NCI-H526 treated with DMSO at 0.1 percent for 48 hours (cell line): Measurements from ENCODE around the gene RDH5.

Experiments used
- DNase-seq: peaks from one replicate; lab custom pipeline; 2025; lab: John Stamatoyannopoulos, UW

The RDH5 gene, protein sequence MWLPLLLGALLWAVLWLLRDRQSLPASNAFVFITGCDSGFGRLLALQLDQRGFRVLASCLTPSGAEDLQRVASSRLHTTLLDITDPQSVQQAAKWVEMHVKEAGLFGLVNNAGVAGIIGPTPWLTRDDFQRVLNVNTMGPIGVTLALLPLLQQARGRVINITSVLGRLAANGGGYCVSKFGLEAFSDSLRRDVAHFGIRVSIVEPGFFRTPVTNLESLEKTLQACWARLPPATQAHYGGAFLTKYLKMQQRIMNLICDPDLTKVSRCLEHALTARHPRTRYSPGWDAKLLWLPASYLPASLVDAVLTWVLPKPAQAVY

DNA sequence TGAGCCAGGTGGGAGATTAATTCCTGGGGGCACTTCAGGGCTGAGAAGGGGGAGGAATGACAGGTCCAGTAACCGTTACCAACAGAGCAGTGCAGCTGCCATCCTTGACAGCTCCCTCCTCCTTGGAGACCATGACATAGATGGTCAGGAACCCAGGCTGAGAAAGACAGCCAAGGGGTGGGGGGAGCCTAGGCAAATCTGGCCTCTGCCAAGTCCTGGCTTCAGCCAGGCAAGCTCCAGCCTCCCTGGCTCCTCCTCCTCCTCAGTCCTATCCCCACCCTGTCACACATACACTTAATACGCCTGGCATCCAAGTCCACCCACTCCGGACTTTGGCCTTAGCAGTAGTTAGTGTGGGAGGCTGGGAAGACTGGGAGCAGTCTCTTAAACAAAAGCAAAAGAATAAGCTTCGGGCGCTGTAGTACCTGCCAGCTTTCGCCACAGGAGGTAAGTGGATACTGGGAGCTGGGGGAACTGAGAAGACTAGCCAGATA, at the start of gene RDH5:
TSS of gene RDH5 (plus strand) at position 323 of the 494 bp plus-strand sequence. CDS start 792 bp downstream, outside the sequence.
- no peak for DNase-seq

DNA sequence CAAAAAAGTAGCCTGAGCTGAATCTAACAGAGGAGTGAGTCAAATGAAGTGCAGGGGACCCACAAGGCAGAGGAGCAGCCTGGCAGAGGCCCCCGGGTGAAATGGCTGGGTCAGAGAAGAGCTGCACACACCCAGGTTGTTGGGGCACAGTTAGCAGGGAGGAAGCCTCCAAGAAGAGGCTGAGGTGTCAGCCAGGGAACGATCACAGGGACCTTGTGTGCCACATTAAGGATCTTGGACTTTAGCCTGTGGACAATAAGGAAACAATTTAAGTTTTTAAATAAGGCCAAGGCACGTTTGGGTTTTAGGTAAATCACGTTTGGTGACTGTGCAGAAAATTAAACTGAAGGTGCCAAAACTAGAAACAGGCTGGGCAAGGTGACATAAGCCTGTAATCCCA, 48.4 kb upstream of the RDH5 start:
- no peak for DNase-seq

DNA sequence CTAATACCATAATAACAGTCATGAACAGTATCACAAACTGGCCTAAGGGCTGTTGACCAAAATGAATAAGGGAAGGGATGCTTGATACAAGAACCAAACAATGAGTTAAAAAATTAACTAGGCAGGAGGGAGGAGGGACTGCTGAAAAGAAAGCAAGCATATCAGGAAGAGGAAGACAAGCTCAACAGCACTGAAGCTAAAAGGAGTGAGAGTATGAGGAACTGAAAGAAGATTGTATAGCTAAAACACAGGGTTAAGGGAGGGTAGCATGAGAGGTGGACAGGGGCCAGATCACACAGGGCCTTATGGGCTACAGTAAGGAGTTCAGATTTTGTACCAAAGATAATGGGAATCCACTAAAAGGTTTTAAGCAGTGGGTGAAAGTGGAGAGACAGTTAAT, 46.6 kb upstream of the RDH5 start:
- DNase-seq = no peak

DNA sequence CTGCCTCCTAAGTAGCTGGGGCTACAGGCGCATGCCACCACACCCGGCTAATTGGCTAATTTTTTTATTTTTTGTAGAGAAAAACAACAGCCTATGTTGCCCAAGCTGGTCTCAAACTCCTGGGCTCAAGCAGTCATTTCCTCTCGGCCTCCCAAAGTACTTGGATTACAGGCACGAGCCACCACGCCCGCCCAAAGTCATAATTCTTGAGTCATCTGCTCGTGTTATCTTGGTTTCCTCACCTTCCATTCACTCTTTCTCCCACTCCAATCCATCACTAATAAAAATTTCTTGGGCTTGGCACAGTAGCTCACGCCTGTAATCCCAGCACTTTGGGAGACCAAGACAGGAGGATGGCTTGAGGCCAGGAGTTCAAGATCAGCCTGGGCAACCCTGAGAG, 44.5 kb upstream of the RDH5 start:
- no peak for DNase-seq

DNA sequence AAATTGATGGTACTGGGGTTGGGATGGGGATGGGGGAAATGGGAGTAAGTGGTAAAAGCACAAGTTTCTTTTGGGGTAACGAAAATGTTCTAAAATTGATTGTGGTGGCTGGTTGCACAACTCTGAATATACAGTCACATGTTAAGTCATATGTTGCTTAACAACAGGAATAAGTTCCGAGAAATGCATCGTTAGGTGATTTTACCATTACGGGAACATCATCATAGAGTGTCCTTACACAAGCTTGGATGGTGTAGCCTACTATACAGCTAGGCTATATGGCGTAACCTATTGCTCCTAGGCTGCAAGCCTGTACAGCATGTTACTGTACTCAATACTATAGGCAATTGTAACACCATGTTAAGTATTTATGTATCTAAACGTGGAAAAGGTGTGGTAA, 43.5 kb upstream of the RDH5 start:
- no peak for DNase-seq

DNA sequence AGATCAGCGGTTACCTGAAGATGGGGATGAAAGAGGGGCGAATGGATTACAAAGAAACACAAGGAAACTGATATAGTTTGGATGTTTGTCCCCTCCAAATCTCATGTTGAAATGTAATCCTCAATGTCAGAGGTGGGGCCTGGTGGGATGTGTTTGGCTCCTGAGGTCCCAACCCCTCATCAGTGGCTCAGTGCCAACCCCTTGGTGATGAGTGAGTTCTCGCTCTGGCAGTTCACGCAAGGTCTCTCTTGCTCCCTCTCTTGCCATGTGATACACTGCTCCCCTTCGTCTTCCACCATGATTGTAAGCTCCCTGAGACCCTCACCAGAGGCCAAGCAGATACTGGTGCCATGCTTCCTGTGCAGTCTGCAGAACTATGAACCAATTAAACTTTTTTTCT, 40.5 kb upstream of the RDH5 start:
- no peak for DNase-seq

DNA sequence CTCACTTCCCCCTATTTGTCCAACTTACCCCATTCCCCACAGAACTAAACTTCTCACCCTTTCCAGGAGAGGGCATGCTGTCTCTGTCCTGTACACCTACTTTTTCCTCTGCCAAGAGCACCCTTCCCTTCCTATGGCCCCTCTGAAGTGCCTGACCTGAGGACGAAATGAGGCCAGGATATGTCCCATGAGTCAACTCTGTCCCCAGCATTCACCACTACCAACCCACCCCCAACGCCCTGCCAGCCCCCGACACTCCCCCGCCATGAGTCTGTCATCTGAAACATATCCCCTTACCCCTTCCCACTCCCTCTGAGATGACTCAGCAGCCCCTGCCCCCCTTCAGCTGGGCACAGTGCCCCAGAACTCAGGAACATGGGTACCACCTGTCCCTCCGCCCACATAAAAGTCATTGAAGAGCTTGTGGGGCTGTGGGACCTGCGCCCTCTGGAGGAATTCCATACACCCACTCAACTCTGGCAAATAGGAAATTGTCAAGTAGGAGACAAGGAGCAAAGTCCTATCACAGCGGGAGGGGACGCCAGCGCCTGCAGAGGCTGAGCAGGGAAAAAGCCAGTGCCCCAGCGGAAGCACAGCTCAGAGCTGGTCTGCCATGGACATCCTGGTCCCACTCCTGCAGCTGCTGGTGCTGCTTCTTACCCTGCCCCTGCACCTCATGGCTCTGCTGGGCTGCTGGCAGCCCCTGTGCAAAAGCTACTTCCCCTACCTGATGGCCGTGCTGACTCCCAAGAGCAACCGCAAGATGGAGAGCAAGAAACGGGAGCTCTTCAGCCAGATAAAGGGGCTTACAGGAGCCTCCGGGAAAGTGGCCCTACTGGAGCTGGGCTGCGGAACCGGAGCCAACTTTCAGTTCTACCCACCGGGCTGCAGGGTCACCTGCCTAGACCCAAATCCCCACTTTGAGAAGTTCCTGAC, 38.8 kb upstream of the RDH5 start:
- DNase-seq = peak; percentile 39

DNA sequence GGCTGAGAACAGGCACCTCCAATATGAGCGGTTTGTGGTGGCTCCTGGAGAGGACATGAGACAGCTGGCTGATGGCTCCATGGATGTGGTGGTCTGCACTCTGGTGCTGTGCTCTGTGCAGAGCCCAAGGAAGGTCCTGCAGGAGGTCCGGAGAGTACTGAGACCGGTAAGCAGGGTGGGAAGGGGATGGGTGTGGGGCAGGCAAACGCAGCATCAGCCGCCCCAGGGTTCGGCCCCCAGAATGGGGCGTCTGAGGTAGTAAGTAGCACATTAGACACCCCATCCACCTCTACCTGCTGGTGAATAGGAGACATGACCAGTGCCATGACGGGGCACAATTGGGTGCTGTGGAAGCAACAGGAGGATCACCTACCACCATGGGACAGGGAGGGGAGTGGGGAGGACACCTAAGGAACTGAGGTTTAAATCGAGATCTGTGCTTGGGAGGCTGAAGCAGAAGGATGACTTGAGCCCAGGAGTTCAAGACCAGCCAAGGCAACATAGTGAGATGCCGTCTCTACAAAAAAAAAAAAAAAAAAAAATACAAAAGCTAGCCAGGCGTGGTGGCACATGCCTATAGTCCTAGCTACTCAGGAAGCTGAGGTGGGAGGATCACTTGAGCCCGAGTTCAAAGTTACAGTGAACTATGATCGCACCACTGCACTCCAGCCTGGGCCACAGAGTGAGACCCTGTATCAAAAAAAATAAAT, 38.0 kb upstream of the RDH5 start:
- no peak for DNase-seq

GRCh38 chr12:55683676-55684075, 36.5 kb upstream of the RDH5 start:
- no peak for DNase-seq

DNA sequence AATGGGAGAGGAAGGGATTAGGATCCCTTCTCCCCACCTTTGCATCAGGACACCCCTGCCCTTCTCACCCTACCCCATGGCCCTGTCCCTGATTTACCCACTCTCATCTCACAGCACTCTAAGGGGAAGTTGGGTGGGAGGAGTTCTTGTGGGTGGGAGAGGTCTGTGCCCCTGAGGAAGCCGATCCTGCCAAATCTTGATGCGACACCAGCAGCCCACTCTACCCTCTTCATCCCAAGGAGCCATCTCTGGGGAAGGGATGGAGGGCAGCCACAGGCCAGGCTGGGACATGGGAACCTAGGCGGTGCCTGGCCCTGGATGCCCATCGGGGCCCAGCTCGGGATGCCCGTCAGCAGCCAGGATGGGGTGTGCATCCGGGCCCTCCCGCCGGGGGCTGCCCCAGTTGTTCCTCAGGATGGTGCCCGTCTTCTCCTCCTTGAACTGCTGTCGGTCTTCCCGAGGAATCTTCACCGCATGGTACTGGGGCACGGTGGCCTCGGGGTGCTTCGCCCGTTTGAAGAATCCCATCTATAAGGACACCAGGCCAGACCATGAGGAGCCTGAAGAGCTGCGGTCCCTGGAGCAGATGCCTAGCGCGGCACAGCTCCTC, 35.3 kb upstream of the RDH5 start:
- DNase-seq = no peak

DNA sequence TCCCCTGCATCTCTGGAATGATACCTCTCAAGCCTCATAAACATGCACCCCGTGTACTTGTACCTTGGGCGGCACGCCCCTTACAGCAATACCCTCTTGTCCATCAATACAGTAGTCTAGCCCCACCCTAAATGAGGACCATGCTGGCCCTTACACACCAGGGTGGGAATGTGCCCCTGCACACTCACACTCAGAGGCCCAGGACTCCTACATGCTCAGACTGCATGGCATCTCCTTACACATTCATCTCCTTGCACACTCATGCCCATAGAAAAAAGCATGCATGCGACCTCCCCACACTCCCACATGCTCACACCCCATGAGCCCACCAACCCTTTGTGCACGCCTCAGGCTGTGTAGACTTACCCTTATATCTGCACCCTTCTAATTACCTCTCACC, 34.5 kb upstream of the RDH5 start:
- no peak for DNase-seq

DNA sequence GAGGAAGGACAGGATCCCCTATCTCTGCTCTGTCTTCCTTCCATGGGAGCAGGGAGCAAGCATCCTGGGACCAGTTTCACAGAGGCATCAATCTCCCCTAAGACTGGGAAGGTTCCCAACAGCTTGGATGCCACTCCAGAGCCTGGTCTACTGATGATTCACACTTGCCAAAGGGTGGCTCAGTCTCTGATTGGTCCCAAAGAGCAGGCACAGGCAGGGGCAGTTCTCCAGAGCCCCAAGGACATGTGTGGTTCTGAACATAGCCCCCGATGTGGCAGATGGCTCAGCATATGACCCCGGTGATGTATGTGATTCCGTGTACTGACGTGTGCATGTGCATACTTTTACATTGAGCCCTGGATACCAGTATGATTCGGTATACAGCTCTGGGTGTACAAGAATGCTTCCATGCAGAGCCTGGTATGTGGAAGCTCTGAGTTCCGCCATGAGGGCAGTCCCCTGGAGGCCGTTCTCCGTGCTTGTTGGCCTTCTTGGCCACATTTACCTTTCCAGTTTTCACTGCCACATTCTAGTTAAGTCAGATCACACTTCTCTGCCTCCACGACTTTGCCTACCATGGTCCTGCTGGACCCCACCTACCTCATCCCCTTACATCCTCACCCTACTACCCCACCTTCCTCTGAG, 33.7 kb upstream of the RDH5 start:
- no peak for DNase-seq

DNA sequence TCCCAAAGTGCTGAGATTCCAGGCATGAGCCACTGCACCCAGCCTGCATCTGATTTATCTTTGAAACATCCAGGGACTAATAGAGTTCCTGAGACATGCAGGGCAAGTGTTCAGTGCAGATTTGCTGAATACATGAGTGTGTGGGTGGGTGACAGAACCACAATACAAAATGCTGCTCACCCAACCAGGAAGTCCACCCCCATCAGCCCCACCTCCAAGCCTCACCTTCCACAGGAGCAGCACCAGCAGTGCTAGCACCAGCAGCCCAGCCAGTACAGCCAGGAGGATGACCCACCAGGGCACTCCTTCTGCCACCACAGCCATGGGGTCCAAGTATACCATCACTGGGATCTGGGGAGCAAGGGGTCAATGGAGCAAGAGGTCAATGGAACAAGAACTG, 32.4 kb upstream of the RDH5 start:
- no peak for DNase-seq

DNA sequence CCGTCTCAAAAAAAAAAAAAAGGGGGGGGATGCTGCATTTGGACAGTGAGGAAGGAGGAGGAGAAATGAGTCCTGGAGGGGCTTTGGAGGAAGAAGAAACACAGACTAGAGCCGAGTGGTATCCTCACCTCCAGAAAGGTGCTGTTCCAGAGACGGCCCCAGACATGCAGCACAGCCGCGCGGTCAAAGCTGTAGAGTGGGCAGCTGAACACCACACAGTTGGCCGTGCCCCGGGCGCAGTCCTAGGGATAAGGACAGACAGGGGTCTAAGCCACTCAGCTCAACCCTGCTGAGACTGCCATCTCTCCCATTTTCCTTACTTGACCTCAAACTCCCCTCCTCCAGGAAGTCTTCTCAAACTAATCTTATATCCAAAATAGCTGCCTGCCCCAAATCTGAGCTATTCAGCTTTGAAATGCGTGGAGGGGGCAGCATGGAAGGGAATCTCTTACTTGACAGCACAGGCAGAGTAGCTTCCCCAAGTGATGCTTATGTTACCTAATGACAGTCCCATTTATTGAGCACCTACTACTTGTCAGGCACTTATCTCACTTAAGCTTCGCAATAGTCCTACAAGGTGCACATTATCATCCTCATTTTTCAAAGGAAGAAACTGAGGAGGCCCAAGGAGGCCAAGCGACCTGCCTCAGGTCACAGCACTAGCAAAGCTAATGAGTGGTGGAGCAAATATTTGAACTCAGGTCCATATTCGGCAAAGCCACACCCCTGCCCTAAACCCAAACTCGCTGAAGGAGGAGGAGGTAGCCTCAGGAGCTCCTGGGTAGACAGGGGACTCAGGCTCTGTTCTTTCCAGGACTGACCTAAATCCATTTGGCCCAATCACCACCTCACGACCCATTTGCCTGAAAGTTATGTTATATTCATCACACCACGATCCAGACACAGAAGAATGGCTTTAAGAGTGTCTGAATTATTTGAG, 31.2 kb upstream of the RDH5 start:
- DNase-seq = no peak

- DNase-seq = no peak
These were observed 27.4 kb upstream of the RDH5 start for GRCh38 chr12:55692631-55693322.

GRCh38 chr12:55693323-55694187, 26.6 kb upstream of the RDH5 start:
- DNase-seq = no peak

GRCh38 chr12:55694188-55694515, 26.0 kb upstream of the RDH5 start:
- no peak for DNase-seq

GRCh38 chr12:55694651-55695050, 25.5 kb upstream of the RDH5 start:
- no peak for DNase-seq

DNA sequence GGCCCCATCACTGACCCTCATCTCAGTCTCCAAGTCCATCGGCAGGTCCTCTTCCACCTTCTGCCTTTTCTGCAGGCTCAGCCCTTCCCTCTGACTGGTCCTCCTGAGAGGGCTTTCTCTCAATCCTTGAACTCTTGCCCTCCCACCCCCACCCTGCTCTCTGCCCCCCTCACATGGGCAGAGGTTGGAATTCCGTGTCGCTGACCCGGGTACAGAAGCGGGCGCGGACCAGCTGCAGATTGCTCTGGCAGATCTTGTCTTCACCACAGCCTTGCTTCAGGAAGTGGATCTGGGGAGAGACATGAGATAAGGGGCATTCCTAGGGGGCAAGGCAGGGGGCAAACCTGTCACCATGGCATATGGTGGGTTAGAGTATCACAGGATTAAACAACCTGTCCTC, 24.8 kb upstream of the RDH5 start:
- DNase-seq = no peak
